ENCODE measurements around the gene MDGA2. TPM values are rescaled to one million over a fixed set of nuclear protein-coding genes. Genes with fewer than 3 reads are reported as not detected.

The MDGA2 gene
- total and polyA plus RNA-seq, 2 of the 4 experiments (the other 2 are of a cell fraction), result 0.02 TPM; not detected in 1

- Histone ChIP-seq H2AK9ac (replicated peaks; ENCODE audit: low read depth, low read length, poor library complexity) (no peak overlapping the region), H4K91ac (ENCODE audit: insufficient read depth, low read depth, low read length) (no peak overlapping the region), H3K4me2 (ENCODE audit: low read depth, low read length) (no peak overlapping the region), H3K4me1 (ENCODE audit: control insufficient read depth, insufficient read depth, low read length) (no peaks in the 10 kb centered on the region), H2AK5ac (ENCODE audit: low read depth, low read length) (no peak overlapping the region), H3K27me3 (ENCODE audit: control insufficient read depth, insufficient read depth, low read length) (no peaks in the 10 kb centered on the region), H3K14ac (replicated peaks; ENCODE audit: low read depth, low read length) (no peak overlapping the region), H3K9me1 (ENCODE audit: insufficient read depth, low read length) (no peaks in the 10 kb centered on the region), H3K56ac (ENCODE audit: extremely low read depth, insufficient read depth, low read length) (no peak overlapping the region), H3K23ac (ENCODE audit: low read depth, low read length) (no peak overlapping the region), H3K79me1 (ENCODE audit: low read depth in 1 of 2, low read length in 2 of 2) (no peaks in the 10 kb centered on the region), H3K36me3 (ENCODE audit: control insufficient read depth, insufficient read depth, low read length) (no peaks in the 10 kb centered on the region), H2BK15ac (ENCODE audit: low read depth, low read length) (no peak overlapping the region), H2BK20ac (ENCODE audit: low read depth, low read length) (no peak overlapping the region), H3K9ac (ENCODE audit: low read depth, low read length) (no peak overlapping the region), H4K8ac (ENCODE audit: low read depth in 2 of 2, low read length in 2 of 2) (no peak overlapping the region), H3K9me3 (ENCODE audit: control insufficient read depth, insufficient read depth, low read length) (no peaks in the 10 kb centered on the region), H4K20me1 (ENCODE audit: insufficient read depth, low read length) (no peaks in the 10 kb centered on the region), H3K4me3 (ENCODE audit: insufficient read depth, low read depth, low read length) (no peak overlapping the region), H3K18ac (ENCODE audit: low read depth, low read length) (no peak overlapping the region), H3K4ac (ENCODE audit: low read depth, low read length) (no peak overlapping the region), H2BK5ac (ENCODE audit: low read depth, low read length, poor library complexity, severe bottlenecking) (no peak overlapping the region), H2BK120ac (ENCODE audit: low read depth, low read length) (no peak overlapping the region), H4K5ac (ENCODE audit: low read depth, low read length) (no peak overlapping the region), H2AFZ (replicated peaks; ENCODE audit: low read length, poor library complexity) (no peak overlapping the region), H3K27ac (ENCODE audit: insufficient read depth, low read length) (no peak overlapping the region)
- no peak for ATAC-seq (ENCODE audit: low read depth)
- BruUV-seq (replicated peaks), result no TSS peak
- dilution Hi-C loops (cut with HindIII; ENCODE audit: low sequenced_read_pairs, unreplicated experiment), result no loop called here
- ChIA-PET POLR2A (ENCODE audit: unreplicated experiment) (no interaction called here), CTCF (no interaction called here)
- no peak for DNase-seq
- no CpG with 5 or more reads among the region's 3 CpGs for WGBS, 2 experiments (ENCODE audit: extremely low coverage in 2 of 2, insufficient read length in 1 of 2)
- TF ChIP-seq POLR2A (IDR thresholded peaks at IDR 0.05; ENCODE audit: low read depth, low read length) (no peak), FOS (IDR thresholded peaks at IDR 0.05; ENCODE audit: low read depth, low read length) (no peak), RCOR1 (IDR thresholded peaks at IDR 0.05; ENCODE audit: insufficient replicate concordance, low read length) (no peak), SMC3 (IDR thresholded peaks at IDR 0.05; ENCODE audit: low read depth, low read length) (no peak), RAD21 (IDR thresholded peaks at IDR 0.05; ENCODE audit: low read length) (no peak), NFE2L2 (IDR thresholded peaks at IDR 0.05; ENCODE audit: low read depth, low read length) (no peak), MAFK (IDR thresholded peaks at IDR 0.05; ENCODE audit: low read depth, low read length) (no peak), CEBPB (IDR thresholded peaks at IDR 0.05; ENCODE audit: low read depth, low read length) (no peak), MAZ (IDR thresholded peaks at IDR 0.05; ENCODE audit: borderline replicate concordance, low read depth, low read length) (no peak), USF2 (IDR thresholded peaks at IDR 0.05; ENCODE audit: low read depth, low read length) (no peak), RFX5 (IDR thresholded peaks at IDR 0.05; ENCODE audit: low read depth, low read length) (no peak), MXI1 (IDR thresholded peaks at IDR 0.05; ENCODE audit: borderline replicate concordance, low read depth, low read length) (no peak), BHLHE40 (IDR thresholded peaks at IDR 0.05; ENCODE audit: low read depth, low read length) (no peak), ELK1 (IDR thresholded peaks at IDR 0.05; ENCODE audit: borderline replicate concordance, low read depth, low read length) (no peak), CHD1 (IDR thresholded peaks at IDR 0.05; ENCODE audit: low read depth, low read length) (no peak)
- TF ChIP-seq, protein P1, sequence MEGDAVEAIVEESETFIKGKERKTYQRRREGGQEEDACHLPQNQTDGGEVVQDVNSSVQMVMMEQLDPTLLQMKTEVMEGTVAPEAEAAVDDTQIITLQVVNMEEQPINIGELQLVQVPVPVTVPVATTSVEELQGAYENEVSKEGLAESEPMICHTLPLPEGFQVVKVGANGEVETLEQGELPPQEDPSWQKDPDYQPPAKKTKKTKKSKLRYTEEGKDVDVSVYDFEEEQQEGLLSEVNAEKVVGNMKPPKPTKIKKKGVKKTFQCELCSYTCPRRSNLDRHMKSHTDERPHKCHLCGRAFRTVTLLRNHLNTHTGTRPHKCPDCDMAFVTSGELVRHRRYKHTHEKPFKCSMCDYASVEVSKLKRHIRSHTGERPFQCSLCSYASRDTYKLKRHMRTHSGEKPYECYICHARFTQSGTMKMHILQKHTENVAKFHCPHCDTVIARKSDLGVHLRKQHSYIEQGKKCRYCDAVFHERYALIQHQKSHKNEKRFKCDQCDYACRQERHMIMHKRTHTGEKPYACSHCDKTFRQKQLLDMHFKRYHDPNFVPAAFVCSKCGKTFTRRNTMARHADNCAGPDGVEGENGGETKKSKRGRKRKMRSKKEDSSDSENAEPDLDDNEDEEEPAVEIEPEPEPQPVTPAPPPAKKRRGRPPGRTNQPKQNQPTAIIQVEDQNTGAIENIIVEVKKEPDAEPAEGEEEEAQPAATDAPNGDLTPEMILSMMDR (conservative IDR thresholded peaks at IDR 0.05; ENCODE audit: low read depth, low read length), result no peak
- intact Hi-C loops (cut with micrococcal nuclease), result no loop called here
- in situ Hi-C loops (cut with MboI; ENCODE audit: low sequenced_read_pairs), result no loop called here
These were observed 439.8 kb downstream of the MDGA2 start for GRCh38 chr14:47235619-47236018.

Measured in IMR-90 (cell line).